Right atrium auricular region (tissue), 2 donors: ENCODE measurements around the gene ATP1A4. TPM values are rescaled to one million over a fixed set of nuclear protein-coding genes. Genes with fewer than 3 reads are reported as not detected.

Experiments used
- DNase-seq: peaks from one replicate; pipeline ENCODE4 v3.0.0-alpha.2; 2019; ENCODE audit warnings: low spot score
- H3K27ac ChIP-seq, 2 donors: fragments of 200-600 bp; sonication (generic); 1 replicate in 1 of 2; 2 replicates in 1 of 2; pipeline ENCODE4 v1.5.1; 2016 to 2019
- H3K27me3 ChIP-seq, 2 donors: fragments of 200-600 bp; sonication (generic); one replicate each; pipeline versions ENCODE4 v1.5.1 to v1.6.0; 2017 to 2019
- H3K36me3 ChIP-seq: fragments of 200-600 bp; sonication (generic); one replicate; pipeline ENCODE4 v1.5.1; 2016
- H3K4me1 ChIP-seq, 2 donors: fragments of 200-600 bp; sonication (generic); one replicate each; pipeline versions ENCODE4 v1.5.1 to v1.6.0; 2017 to 2019
- H3K4me3 ChIP-seq, 2 donors: fragments of 200-600 bp; sonication (generic); 1 replicate in 1 of 2; 2 replicates in 1 of 2; pipeline ENCODE4 v1.5.1; 2017 to 2019; ENCODE audit warnings: mild to moderate bottlenecking in 1 of 2, moderate library complexity in 1 of 2
- H3K9me3 ChIP-seq, 2 donors: fragments of 200-600 bp; sonication (generic); one replicate each; pipeline ENCODE4 v1.5.1; 2019
- CTCF ChIP-seq, 2 donors: fragments of 200-600 bp; sonication (generic); IDR thresholded peaks; one replicate each; pipeline ENCODE4 v1.5.1; 2019; ENCODE audit warnings: antibody characterized with exemption in 2 of 2
- total RNA-seq, 2 donors: library from RNA; depleted of rRNA; stranded (reverse); fragments of >200 nt; gene quantifications; one replicate each; pipeline ENCODE4 v1.1.0, GENCODE V29; 2016

ATP1A4 gene
- total RNA-seq, 2 donors from 2014 or later = not detected

- peaks cover 78% of the 10 kb centered on the region for H3K36me3 ChIP-seq
- H3K9me3 ChIP-seq = no peaks in the 10 kb centered on the region
- no peak overlapping the region for H3K4me3 ChIP-seq
- TF ChIP-seq CTCF (IDR thresholded peaks at IDR 0.05) = no peak
- no peak for DNase-seq
- no peaks in the 10 kb centered on the region for H3K27me3 ChIP-seq
- H3K27ac ChIP-seq = peak overlapping the region; percentile 65 to 91
- H3K4me1 ChIP-seq = peaks cover 0 to 70% of the 10 kb centered on the region in 2 donors
Measured at GRCh38 chr1:160129046-160129445, 22.4 kb upstream of the ATP1A4 start.

GRCh38 chr1:160129558-160129957, 21.8 kb upstream of the ATP1A4 start:
- Histone ChIP-seq H3K27me3 (no peaks in the 10 kb centered on the region), H3K4me3 (no peak overlapping the region), H3K27ac (peak overlapping the region; percentile 65 to 91), H3K36me3 (peaks cover 82% of the 10 kb centered on the region), H3K9me3 (no peaks in the 10 kb centered on the region), H3K4me1 (peaks cover 0 to 65% of the 10 kb centered on the region in 2 donors)
- no peak for TF ChIP-seq CTCF (IDR thresholded peaks at IDR 0.05)
- no peak for DNase-seq

DNA sequence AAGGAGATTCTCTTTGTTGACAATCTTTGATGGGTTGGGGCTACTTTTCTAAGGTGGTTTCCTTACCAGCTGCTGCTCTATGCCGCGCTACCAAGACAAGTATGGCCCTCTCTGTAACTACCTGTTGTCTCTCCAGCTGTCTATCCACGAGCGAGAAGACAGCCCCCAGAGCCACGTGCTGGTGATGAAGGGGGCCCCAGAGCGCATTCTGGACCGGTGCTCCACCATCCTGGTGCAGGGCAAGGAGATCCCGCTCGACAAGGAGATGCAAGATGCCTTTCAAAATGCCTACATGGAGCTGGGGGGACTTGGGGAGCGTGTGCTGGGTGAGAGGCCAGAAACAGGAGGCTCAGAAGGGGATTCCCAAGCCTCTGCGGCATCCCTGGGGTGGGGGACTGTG, 21.4 kb upstream of the ATP1A4 start:
- H3K4me1 ChIP-seq = peaks cover 0 to 61% of the 10 kb centered on the region in 2 donors
- no peak for DNase-seq

DNA sequence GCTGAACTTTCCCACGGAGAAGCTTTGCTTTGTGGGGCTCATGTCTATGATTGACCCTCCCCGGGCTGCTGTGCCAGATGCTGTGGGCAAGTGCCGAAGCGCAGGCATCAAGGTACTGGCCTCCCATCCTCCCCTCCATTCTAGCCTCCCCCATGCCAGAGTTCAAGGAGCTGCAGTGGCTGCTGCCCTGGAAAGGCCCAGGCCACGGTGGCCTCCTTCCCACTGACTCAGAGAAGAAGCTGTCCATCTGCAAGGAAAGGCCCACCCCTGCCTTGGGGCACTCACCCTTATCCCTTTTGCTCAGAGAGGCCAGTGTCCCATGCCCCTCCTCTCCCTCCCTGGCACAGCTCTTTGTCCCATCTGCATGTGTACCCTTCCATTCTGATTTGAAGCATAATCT, 20.9 kb upstream of the ATP1A4 start:
- TF ChIP-seq CTCF (IDR thresholded peaks at IDR 0.05) = no peak
- H3K4me3 ChIP-seq = no peak overlapping the region
- DNase-seq = no peak
- H3K27me3 ChIP-seq = no peaks in the 10 kb centered on the region
- peaks cover 87% of the 10 kb centered on the region for H3K36me3 ChIP-seq
- peaks cover 0 to 56% of the 10 kb centered on the region in 2 donors for H3K4me1 ChIP-seq
- no peaks in the 10 kb centered on the region for H3K9me3 ChIP-seq
- peak overlapping the region; percentile 72 to 91 for H3K27ac ChIP-seq

More for the DNA sequence above, 21.4 kb upstream of the ATP1A4 start:
- Histone ChIP-seq H3K27me3 (no peaks in the 10 kb centered on the region), H3K9me3 (no peaks in the 10 kb centered on the region), H3K36me3 (peaks cover 86% of the 10 kb centered on the region), H3K4me3 (no peak overlapping the region), H3K27ac (peak overlapping the region; percentile 72 to 91)
- no peak for TF ChIP-seq CTCF (IDR thresholded peaks at IDR 0.05)

DNA sequence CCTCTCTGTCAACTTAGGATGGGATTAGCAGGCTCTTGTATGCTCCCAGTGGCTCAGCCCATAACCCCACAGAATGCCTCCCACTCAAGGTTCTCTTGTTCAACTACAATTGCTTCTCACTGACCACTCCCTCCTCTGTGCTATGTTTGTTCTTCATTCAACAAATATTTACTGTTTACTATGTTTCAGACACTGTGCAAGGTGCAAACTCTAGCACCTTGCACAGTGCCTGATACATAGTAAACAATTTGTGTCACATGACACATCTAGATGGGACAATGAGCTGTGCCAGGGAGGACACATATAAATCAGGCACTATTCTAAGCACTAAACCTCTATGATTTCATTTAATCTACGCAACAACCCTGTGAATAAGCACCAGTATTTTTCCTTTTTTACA, 20.5 kb upstream of the ATP1A4 start:
- H3K9me3 ChIP-seq = no peaks in the 10 kb centered on the region
- H3K4me3 ChIP-seq = no peak overlapping the region
- H3K27ac ChIP-seq = peak overlapping the region; percentile 72 to 91
- H3K4me1 ChIP-seq = peaks cover 0 to 52% of the 10 kb centered on the region in 2 donors
- TF ChIP-seq CTCF (IDR thresholded peaks at IDR 0.05) = no peak
- no peak for DNase-seq
- H3K36me3 ChIP-seq = peaks cover 87% of the 10 kb centered on the region
- no peaks in the 10 kb centered on the region for H3K27me3 ChIP-seq
